Caco-2 (cell line): Measurements from ENCODE around the gene CACNA1A. TPM values are rescaled to one million over a fixed set of nuclear protein-coding genes. Genes with fewer than 3 reads are reported as not detected.

Experiments used
- BruUV-seq: library from RNA; stranded (reverse); fragments of 400-500 nt; replicated peaks from 2 replicates; lab custom pipeline; 2021; lab: Mats Ljungman, UMichigan
- CTCF ChIA-PET: fragments of 300-600 bp; sonication (Branson Sonifier 250); formaldehyde crosslinking; loops from one replicate; lab custom pipeline; 2022; ENCODE audit warnings: antibody characterized with exemption; lab: Charles Lee
- POLR2A ChIA-PET: fragments of 300-600 bp; sonication (Branson Sonifier 250); formaldehyde crosslinking; loops from one replicate; lab custom pipeline; 2022; ENCODE audit warnings: antibody characterized with exemption; lab: Charles Lee
- DNase-seq, 2 experiments: peaks; one replicate each; pipeline versions ENCODE4 v3.0.0 to v3.0.0-alpha.2; 2020 to 2022
- H3K27me3 ChIP-seq: replicated peaks from 2 replicates; pipeline ENCODE4 v1.6.0; 2011; ENCODE audit warnings: low read length; ENCODE audit not compliant: control insufficient read depth, insufficient read depth
- H3K36me3 ChIP-seq: 2 replicates; pipeline ENCODE4 v1.5.1; 2011; ENCODE audit warnings: low read length; ENCODE audit not compliant: control insufficient read depth, insufficient read depth
- H3K4me1 ChIP-seq: fragments of 250-450 bp; sonication (Bioruptor Pico); 2 replicates; pipeline ENCODE4 v1.5.1; 2020; ENCODE audit warnings: mild to moderate bottlenecking
- H3K4me3 ChIP-seq: 2 replicates; pipeline ENCODE4 v1.5.1; 2011; ENCODE audit warnings: low read depth, mild to moderate bottlenecking, control low read depth, low read length
- H3K9me3 ChIP-seq: fragments of 250-450 bp; sonication (Bioruptor Pico); 2 replicates; pipeline ENCODE4 v1.5.1; 2020; ENCODE audit warnings: mild to moderate bottlenecking, moderate library complexity
- H3K27ac Mint-ChIP-seq: one replicate; pipeline ENCODE4 v1.8.0; 2022; ENCODE audit warnings: mixed read lengths; ENCODE audit not compliant: unreplicated experiment
- H3K27me3 Mint-ChIP-seq: one replicate; pipeline ENCODE4 v1.8.0; 2022; ENCODE audit warnings: mixed read lengths; ENCODE audit not compliant: insufficient read depth, unreplicated experiment
- H3K36me3 Mint-ChIP-seq: one replicate; pipeline ENCODE4 v1.8.0; 2022; ENCODE audit warnings: mild to moderate bottlenecking, mixed read lengths; ENCODE audit not compliant: insufficient read depth, unreplicated experiment
- H3K4me1 Mint-ChIP-seq: one replicate; pipeline ENCODE4 v1.8.0; 2022; ENCODE audit warnings: low read depth, mixed read lengths; ENCODE audit not compliant: unreplicated experiment
- H3K4me3 Mint-ChIP-seq: one replicate; pipeline ENCODE4 v1.8.0; 2022; ENCODE audit warnings: mild to moderate bottlenecking, moderate library complexity, mixed read lengths; ENCODE audit not compliant: unreplicated experiment
- H3K9me3 Mint-ChIP-seq: one replicate; pipeline ENCODE4 v1.8.0; 2022; ENCODE audit warnings: mixed read lengths; ENCODE audit not compliant: unreplicated experiment
- intact Hi-C: fragments of 100-400 bp; cut with micrococcal nuclease; formaldehyde crosslinking; loops from one replicate; pipeline ENCODE4 v1.10.0; 2022; ENCODE audit not compliant: unreplicated experiment
- total RNA-seq: library from RNA; stranded (reverse); gene quantifications from 2 replicates; pipeline ENCODE4 v1.2.3, GENCODE V29; 2022
- TF ChIP-seq, protein P1 (sequence below), 2 experiments: fragments of 200-600 bp in 1 of 2; IDR thresholded peaks; 1 replicate in 1 of 2; 2 replicates in 1 of 2; pipeline versions ENCODE4 v1.5.1 to v1.8.0; 2011 to 2022; ENCODE audit warnings: antibody characterized with exemption in 1 of 2, control low read depth in 1 of 2, inconsistent platforms in 1 of 2, low read depth in 1 of 2, low read length in 1 of 2, mild to moderate bottlenecking in 1 of 2, moderate library complexity in 1 of 2; ENCODE audit not compliant: insufficient read depth in 1 of 2, severe bottlenecking in 1 of 2, unreplicated experiment in 1 of 2

The CACNA1A gene
- total RNA-seq, 1 experiment from 2014 or later = not detected

GRCh38 chr19:13475044-13475443 lies 31.2 kb downstream of the CACNA1A start:
- BruUV-seq = no TSS peak
- ChIA-PET POLR2A (no interaction called here), CTCF (no interaction called here)
- Mint-ChIP-seq H3K27me3 (peaks cover 18% of the 10 kb centered on the region), H3K4me1 (no peaks in the 10 kb centered on the region), H3K9me3 (peaks cover 33% of the 10 kb centered on the region), H3K4me3 (no peak overlapping the region), H3K36me3 (no peaks in the 10 kb centered on the region), H3K27ac (no peak overlapping the region)
- H3K9me3 ChIP-seq = no peaks in the 10 kb centered on the region
- H3K36me3 ChIP-seq = no peaks in the 10 kb centered on the region
- H3K27me3 ChIP-seq = no peaks in the 10 kb centered on the region; the same call in 1 of the 2 replicates
- intact Hi-C loops = no loop called here
- no peak overlapping the region for H3K4me3 ChIP-seq
- no peaks in the 10 kb centered on the region for H3K4me1 ChIP-seq
- DNase-seq = no peak
- TF ChIP-seq, protein P1, sequence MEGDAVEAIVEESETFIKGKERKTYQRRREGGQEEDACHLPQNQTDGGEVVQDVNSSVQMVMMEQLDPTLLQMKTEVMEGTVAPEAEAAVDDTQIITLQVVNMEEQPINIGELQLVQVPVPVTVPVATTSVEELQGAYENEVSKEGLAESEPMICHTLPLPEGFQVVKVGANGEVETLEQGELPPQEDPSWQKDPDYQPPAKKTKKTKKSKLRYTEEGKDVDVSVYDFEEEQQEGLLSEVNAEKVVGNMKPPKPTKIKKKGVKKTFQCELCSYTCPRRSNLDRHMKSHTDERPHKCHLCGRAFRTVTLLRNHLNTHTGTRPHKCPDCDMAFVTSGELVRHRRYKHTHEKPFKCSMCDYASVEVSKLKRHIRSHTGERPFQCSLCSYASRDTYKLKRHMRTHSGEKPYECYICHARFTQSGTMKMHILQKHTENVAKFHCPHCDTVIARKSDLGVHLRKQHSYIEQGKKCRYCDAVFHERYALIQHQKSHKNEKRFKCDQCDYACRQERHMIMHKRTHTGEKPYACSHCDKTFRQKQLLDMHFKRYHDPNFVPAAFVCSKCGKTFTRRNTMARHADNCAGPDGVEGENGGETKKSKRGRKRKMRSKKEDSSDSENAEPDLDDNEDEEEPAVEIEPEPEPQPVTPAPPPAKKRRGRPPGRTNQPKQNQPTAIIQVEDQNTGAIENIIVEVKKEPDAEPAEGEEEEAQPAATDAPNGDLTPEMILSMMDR (IDR thresholded peaks at IDR 0.05; ENCODE audit: insufficient read depth in 1 of 2, low read depth in 1 of 2, low read length in 1 of 2, severe bottlenecking in 1 of 2, unreplicated experiment in 1 of 2) = no peak

DNA sequence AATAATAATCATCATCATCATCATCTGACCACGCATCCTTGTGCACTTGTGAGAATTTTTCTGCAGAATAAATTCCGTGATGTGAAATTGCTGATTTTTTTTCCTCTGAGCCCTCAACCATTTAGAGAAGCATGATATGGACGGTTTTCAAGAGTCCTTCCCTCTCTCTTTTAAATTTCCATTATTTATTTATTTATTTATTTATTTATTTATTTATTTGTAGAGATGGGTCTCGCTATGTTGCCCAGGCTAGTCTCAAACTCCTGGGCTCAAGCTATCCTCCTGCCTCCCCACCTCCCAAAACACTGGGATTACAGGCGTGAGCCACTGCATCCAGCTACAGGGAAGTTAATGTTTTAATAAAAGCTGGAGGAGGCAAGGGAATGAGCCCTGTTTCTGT lies 39.6 kb downstream of the CACNA1A start:
- no TSS peak for BruUV-seq
- Histone ChIP-seq H3K36me3 (no peaks in the 10 kb centered on the region), H3K4me1 (no peaks in the 10 kb centered on the region), H3K27me3 (no peaks in the 10 kb centered on the region), H3K4me3 (no peak overlapping the region), H3K9me3 (no peaks in the 10 kb centered on the region)
- no peak for DNase-seq
- no peaks in the 10 kb centered on the region for H3K9me3 Mint-ChIP-seq
- peaks cover 12% of the 10 kb centered on the region for H3K27me3 Mint-ChIP-seq
- H3K4me3 Mint-ChIP-seq = no peak overlapping the region
- TF ChIP-seq, protein P1 (IDR thresholded peaks at IDR 0.05; ENCODE audit: insufficient read depth in 1 of 2, low read depth in 1 of 2, low read length in 1 of 2, severe bottlenecking in 1 of 2, unreplicated experiment in 1 of 2) = no peak
- no peak overlapping the region for H3K27ac Mint-ChIP-seq
- ChIA-PET POLR2A (no interaction called here), CTCF (no interaction called here)
- H3K4me1 Mint-ChIP-seq = no peaks in the 10 kb centered on the region
- intact Hi-C loops = no loop called here
- no peaks in the 10 kb centered on the region for H3K36me3 Mint-ChIP-seq

- Histone ChIP-seq H3K9me3 (no peaks in the 10 kb centered on the region), H3K4me3 (no peak overlapping the region), H3K36me3 (no peaks in the 10 kb centered on the region), H3K27me3 (no peaks in the 10 kb centered on the region), H3K4me1 (no peaks in the 10 kb centered on the region)
- BruUV-seq = no TSS peak
- Mint-ChIP-seq H3K27me3 (peaks cover 7% of the 10 kb centered on the region), H3K36me3 (no peaks in the 10 kb centered on the region), H3K27ac (no peak overlapping the region), H3K9me3 (no peaks in the 10 kb centered on the region), H3K4me3 (no peak overlapping the region), H3K4me1 (no peaks in the 10 kb centered on the region)
- intact Hi-C loops = no loop called here
- CTCF ChIA-PET = no interaction called here
- DNase-seq = peak in 1 of 2 experiments; percentile 36
- TF ChIP-seq, protein P1 (IDR thresholded peaks at IDR 0.05; ENCODE audit: insufficient read depth in 1 of 2, low read depth in 1 of 2, low read length in 1 of 2, severe bottlenecking in 1 of 2, unreplicated experiment in 1 of 2) = no peak
- POLR2A ChIA-PET = no interaction called here
These were observed 43.0 kb downstream of the CACNA1A start for GRCh38 chr19:13463296-13463695.
